ENCODE data around the gene IQUB.
"Not testable (repeated sequence)": the region's sequence is repeated elsewhere in the genome, so short reads cannot be mapped to it uniquely, and the experiment has no call there.

IQUB gene

GRCh38 chr7:123494193-123494796, 40.1 kb downstream of the IQUB start:
- peak in 3 of 56 donors; percentile 2 to 27 (median 3) for DNase-seq

DNA sequence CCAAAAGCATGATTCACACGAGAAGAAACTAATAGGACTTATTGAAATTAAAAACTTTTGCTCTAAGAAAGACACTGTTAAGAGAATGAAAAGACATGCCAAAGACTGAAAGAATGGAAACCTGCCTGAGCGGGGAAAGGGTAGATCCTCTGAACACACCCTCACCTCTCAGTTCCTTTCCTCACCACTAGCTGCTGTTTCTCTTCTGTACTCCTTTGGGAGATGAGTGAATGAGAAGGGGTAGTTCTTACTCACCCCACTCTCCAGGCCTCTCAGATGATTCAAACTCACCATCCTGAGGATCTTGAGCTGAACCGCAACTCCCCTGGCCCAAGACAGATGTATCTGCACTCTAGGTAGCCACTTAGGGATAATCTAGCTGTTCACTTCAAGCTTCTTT, 41.9 kb downstream of the IQUB start:
- DNase-seq: no peak

- DNase-seq: no peak
Measured at GRCh38 chr7:123485721-123486120, 48.7 kb downstream of the IQUB start.

GRCh38 chr7:123485187-123485586, 49.2 kb downstream of the IQUB start:
- DNase-seq: no peak

- no peak for DNase-seq
Measured at GRCh38 chr7:123484199-123484598, 50.2 kb downstream of the IQUB start.

- DNase-seq: no peak
Measured at GRCh38 chr7:123480107-123480506, 54.3 kb downstream of the IQUB start.

DNA sequence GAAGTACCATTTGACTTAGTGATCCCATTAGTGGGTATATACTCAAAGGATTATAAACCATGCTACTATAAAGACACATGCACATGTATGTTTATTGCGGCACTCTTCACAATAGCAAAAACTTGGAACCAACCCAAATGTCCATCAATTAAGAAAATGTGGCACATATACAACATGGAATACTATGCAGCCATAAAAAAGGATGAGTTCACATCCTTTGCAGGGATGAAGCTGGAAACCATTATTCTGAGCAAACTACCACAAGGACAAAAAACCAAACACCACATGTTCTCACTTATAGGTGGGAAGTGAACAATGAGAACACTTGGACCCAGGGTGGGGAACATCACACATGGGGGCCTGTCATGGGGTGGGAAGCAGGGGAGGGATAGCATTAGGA, 56.3 kb downstream of the IQUB start:
- not testable (repeated sequence) for DNase-seq

GRCh38 chr7:123472750-123473445, 61.5 kb downstream of the IQUB start:
- DNase-seq: no peak

DNA sequence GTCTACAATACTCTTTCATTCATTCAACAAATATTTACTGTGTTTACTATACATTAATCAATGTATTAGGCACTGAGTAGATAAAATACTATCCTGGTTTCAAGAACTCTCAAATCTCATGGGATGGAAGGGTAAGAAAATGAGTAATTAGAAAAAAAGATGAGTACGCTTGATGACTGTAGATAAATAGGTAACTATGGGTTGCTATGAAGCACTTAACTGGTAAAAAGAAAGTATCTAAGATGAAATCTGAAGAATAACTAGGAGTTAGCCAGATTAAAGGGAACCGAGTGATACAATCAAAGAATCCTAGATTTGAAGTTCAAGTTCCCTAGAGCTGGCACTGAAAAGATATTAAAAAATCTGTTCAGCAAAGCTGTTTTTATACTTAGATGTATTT, 62.1 kb downstream of the IQUB start:
- no peak for DNase-seq

DNA sequence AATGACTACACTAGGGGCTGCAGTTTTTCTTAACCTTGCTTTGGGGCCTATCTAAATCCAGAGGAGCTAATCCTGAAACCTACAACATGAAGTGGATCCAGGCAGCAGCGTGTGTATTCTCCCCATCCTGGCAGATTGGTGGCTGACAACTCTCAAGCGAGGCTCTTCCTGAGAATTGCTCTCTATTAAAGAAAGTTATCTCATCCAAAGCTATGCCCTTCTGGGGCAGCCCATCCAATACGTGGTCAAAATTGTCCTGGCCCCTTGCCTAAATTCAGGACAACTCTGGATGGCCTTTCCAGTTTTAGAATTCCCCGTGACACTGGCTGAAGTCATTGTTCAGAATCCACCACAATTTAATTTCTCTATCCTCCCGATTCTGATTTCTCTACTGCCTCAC, 66.1 kb downstream of the IQUB start:
- DNase-seq: no peak

- DNase-seq: no peak
Measured at GRCh38 chr7:123463890-123464289, 70.5 kb downstream of the IQUB start.

DNA sequence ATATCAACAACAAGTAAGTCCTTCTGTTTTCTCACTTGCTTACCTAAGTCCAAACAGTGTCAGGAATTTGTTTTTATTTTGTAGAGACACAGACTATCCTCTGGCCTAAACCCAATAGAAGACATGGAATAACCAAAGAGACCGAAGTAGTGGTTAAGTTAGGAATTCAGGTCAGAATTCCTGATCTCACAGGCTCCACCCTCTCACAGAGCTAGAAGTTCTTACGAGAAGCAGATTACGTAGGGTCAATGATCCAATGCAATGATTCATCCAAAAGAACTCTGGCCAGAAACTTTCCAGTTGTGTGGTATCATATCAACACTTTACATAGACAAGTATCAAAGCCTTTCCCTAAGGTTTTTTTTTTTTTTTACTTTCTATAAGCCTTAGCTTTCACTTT, 73.8 kb downstream of the IQUB start:
- no peak for DNase-seq

DNA sequence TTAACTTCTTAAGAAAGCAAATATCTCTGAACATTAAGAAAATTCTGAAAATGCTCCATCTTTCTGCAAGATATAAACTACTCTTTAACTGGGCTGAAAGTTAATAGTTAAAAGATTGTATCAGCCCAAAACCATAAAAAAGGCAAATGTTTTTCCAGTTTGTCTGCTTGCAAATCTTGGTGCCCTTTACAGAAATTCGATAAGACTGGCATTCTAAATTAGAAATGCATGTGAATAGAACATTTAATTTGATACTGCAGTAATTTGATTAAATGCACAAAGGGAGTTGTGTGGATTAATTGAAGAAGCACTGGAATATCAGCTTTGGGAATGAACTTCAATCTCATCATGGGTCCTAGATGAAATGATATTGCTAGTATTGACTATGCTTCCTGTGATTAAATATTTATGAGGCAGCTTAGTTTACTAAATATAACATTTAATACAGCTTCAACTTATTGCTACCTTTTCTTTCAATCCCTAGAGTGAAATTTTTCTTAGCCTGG, 78.4 kb downstream of the IQUB start:
- no peak for DNase-seq

- DNase-seq: no peak
Measured at GRCh38 chr7:123440101-123440548, 94.3 kb downstream of the IQUB start.

DNA sequence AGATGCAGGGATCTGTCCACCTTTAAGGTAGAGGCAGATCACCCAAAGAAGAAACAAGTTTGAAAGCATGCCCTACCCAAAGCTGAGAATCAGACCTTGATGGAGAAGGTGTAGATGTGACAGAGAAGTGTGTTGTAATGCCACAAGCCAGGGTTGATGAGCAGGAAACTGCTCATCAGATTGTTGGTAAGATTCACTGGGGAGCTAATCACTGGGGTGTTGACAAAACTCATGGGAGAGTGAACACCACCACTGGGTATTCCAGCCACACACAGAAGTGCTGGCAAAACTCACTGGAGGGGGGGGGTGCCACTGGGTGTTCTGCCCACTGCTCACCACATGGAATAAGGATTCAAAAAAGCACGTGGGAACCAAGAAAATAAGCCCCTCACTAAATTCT, 95.2 kb downstream of the IQUB start:
- no peak for DNase-seq

- DNase-seq: no peak
Measured at GRCh38 chr7:123437447-123437995, 96.9 kb downstream of the IQUB start.

DNA sequence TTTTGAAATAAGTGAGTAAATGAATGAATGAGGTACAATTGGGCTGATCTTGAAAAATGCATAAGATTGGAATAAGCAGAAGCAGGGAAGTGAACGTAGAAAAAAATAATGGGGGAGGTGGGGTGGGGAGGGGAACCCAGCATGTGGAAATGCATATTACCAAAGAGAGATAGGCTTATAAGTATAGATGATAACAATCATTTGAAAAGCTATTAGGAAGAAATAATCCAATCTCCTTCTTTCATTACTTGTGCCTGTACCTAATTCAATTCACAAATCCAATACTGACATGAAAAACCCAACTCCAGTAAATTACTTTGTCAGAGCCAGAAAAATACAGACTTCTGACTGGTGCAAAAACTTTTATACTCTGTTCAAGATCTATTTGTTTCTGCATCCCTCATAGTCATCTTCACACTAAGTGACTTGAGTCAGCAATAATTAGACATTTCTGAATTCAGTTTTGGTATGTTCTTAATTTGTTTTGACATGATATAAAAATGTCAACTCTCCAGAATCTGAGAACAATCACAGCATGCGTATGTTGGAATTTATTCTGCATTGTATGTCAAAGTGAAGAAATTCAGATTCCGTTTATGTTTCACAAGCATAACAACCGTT, 99.2 kb downstream of the IQUB start:
- no peak for DNase-seq

- DNase-seq: no peak
Measured at GRCh38 chr7:123433665-123434064, 100.7 kb downstream of the IQUB start.

GRCh38 chr7:123432601-123433000, 101.8 kb downstream of the IQUB start:
- DNase-seq: no peak

- no peak for DNase-seq
Measured at GRCh38 chr7:123431075-123431614, 103.2 kb downstream of the IQUB start.

DNA sequence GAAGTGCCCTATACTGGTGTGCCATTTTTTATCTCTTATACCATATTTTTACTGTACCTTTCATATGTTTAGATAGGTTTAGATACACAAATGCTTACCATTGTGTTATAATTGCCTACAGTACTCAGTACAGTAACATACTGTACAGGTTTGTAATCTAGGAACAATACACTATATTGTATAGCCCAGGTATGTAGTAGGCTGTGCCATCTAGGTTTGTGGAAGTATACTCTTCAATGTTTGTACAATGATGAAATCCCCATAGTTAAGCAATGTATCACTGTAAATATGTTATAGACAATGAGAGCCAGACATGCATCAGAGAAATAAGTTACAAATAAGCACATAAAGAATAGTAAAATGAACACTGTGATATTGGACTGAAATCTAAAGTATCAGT, 109.1 kb downstream of the IQUB start:
- DNase-seq: no peak

GRCh38 chr7:123424463-123424862, 109.9 kb downstream of the IQUB start:
- DNase-seq: no peak

Measured in nucleus accumbens (tissue), 56 donors.